ENCODE results near the gene PLIN3. TPM values are rescaled to one million over a fixed set of nuclear protein-coding genes. Genes with fewer than 3 reads are reported as not detected.
A peak's percentile ranks its signal among the peaks of the same experiment; 100 is the strongest.
"Not testable (repeated sequence)": the region's sequence is repeated elsewhere in the genome, so short reads cannot be mapped to it uniquely, and the experiment has no call there.

The PLIN3 gene
- total RNA-seq, 2 experiments from 2014 or later: 36.6 to 37.7 TPM

DNA sequence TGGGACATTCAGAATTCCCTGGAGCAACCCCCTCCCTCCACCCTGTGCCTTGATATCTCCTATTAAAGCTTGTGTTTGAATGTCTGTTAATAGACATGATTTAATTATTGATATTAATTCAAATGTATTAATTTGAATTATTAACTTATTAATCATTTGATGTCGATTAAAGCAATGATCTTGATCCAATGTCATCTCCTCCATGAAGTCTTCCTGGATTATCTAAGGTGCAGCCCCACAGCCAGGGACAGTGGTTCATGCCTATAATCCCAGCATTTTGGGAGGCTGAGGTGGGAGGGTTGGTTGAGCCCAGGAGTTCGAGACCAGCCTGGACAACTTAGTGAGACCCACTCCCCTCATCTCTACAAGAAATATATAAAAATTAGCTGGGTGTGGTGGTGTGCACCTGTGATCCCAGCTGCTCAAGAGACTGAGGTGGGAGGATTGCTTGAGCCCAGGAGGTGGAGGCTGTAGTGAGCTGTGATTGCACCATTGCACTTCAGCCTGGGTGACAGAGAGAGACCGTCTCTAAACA is 66.3 kb downstream of the PLIN3 start:
- intact Hi-C loops (cut with micrococcal nuclease): no loop called here
- Mint-ChIP-seq H3K9me3 (no peaks in the 10 kb centered on the region), H3K27me3 (no peaks in the 10 kb centered on the region), H3K36me3 (peaks cover 12% of the 10 kb centered on the region), H3K4me3 (no peak overlapping the region), H3K4me1 (ENCODE audit: low read depth) (peaks cover 6% of the 10 kb centered on the region), H3K27ac (no peak overlapping the region)
- ChIA-PET POLR2A (no interaction called here), CTCF (interaction anchor here (0.7 to 5.1 kb wide), 8 partner anchors 9 to 227 kb away, joined by 3 to 30 read pairs (median 5); partner anchors contain the start of gene FEM1A)
- DNase-seq: no peak

DNA sequence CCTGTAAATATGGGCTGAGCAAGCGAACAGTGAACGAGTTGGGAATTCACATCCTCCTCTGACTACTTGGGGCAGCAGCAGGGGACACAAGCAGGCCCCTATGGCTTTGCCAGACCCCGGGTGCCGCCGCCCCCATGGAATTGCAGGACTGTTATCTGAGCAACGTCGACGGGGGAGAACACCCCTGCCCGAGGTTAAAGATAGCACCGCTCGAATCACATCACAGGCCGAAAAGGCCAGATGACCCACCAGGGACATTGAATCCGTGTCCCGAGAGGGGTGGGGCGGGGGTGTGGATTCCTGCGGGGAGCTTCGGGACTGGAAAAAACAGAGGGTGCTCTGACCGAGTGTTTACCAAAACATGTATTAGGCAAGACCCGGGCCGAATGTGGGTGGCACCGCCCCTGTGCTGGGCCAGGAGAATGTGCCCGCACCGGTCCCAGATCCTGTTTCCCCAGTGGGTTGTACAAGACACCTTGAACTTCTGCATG is 66.8 kb downstream of the PLIN3 start:
- Mint-ChIP-seq H3K27me3 (no peaks in the 10 kb centered on the region), H3K36me3 (peaks cover 12% of the 10 kb centered on the region), H3K4me3 (no peak overlapping the region), H3K27ac (no peak overlapping the region), H3K9me3 (no peaks in the 10 kb centered on the region), H3K4me1 (ENCODE audit: low read depth) (peaks cover 9% of the 10 kb centered on the region)
- intact Hi-C loops (cut with micrococcal nuclease): no loop called here
- POLR2A ChIA-PET: interaction anchor here (1.0 to 1.2 kb wide), 2 partner anchors 9 to 60 kb away, joined by 3 to 4 read pairs; partner anchors contain the start of gene FEM1A
- DNase-seq: no peak
- CTCF ChIA-PET: interaction anchor here (0.9 to 5.1 kb wide), 7 partner anchors 9 to 163 kb away, joined by 3 to 30 read pairs (median 6); partner anchors contain the start of gene FEM1A

DNA sequence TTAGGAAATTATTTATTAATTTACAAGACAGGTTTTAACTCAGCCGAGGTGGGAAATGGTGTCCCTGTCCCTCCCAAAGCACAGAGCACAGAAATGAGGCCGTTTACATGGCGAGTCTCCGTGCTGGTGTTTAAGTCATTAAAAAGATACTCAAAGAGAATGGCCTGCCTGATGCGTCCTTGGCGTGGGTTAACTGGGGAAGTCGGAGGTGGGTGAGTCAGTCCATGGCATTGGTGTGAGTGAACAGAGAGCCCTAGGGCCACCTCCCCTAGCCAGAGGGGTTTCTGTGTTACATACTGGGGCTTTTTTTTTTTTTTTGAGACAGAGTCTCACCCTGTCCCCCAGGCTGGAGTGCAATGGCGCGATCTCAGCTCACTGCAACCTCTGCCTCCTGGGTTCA is 72.1 kb downstream of the PLIN3 start:
- intact Hi-C loops (cut with micrococcal nuclease): no loop called here
- peaks cover 43% of the 10 kb centered on the region for H3K4me1 Mint-ChIP-seq (ENCODE audit: low read depth)
- no peak overlapping the region for H3K27ac Mint-ChIP-seq
- H3K4me3 Mint-ChIP-seq: no peak overlapping the region
- no peaks in the 10 kb centered on the region for H3K27me3 Mint-ChIP-seq
- peaks cover 37% of the 10 kb centered on the region for H3K36me3 Mint-ChIP-seq
- H3K9me3 Mint-ChIP-seq: no peaks in the 10 kb centered on the region
- no peak for DNase-seq
- ChIA-PET POLR2A (no interaction called here), CTCF (interaction anchor here (1.9 kb wide), 1 partner anchor 14 kb away, joined by 8 read pairs; no protein-coding TSS in a partner anchor)

DNA sequence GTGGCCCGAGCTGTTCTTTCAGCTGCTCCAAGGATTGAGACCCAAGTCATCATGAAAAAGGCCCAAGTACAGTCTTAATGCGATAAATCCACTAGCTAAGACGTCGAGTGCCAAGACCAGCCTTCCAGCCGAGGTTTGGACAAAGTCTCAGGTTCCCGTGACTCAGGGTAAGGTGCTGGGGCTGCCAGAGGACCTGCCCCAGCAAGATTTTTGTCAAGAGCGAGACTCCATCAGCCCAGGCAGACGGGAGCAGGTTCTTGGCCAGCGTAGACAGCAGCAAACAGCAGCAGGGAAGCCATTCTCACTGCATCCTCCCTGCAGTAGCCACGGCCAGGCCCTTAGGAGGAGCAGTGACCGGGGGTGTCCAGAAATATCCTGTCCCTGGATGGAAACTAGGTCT is 72.5 kb downstream of the PLIN3 start:
- intact Hi-C loops (cut with micrococcal nuclease): loop anchor here (5.0 kb wide), 1 partner anchor 323 kb away; the partner anchor contains the start of gene HDGFL2
- Mint-ChIP-seq H3K36me3 (peaks cover 37% of the 10 kb centered on the region), H3K4me3 (no peak overlapping the region)

DNA sequence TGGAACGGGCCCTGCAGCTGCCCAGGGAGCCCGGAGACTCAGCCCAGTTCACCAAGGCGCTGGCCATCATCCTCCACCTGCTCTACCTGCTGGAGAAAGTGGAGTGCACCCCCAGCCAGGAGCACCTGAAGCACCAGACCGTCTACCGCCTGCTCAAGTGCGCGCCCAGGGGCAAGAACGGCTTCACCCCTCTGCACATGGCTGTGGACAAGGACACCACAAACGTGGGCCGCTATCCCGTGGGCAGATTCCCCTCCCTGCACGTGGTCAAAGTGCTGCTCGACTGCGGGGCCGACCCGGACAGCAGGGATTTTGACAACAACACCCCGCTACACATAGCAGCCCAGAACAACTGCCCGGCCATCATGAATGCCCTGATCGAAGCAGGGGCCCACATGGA is 74.2 kb downstream of the PLIN3 start:
- H3K4me1 Mint-ChIP-seq (ENCODE audit: low read depth): peaks cover 43% of the 10 kb centered on the region
- H3K27ac Mint-ChIP-seq, DNase-seq, H3K9me3 Mint-ChIP-seq, CTCF ChIA-PET, H3K27me3 Mint-ChIP-seq: not testable (repeated sequence)
- intact Hi-C loops (cut with micrococcal nuclease): loop anchor here (5.0 kb wide), 1 partner anchor 321 kb away; the partner anchor contains the start of gene HDGFL2
- POLR2A ChIA-PET: interaction anchor here (1.1 to 2.6 kb wide), 2 partner anchors 14 to 69 kb away, joined by 3 to 13 read pairs; partner anchors contain the start of gene DPP9
- H3K36me3 Mint-ChIP-seq: peaks cover 32% of the 10 kb centered on the region
- H3K4me3 Mint-ChIP-seq: peak overlapping the region; percentile 80

More for the DNA sequence above, 72.5 kb downstream of the PLIN3 start:
- Mint-ChIP-seq H3K27me3 (no peaks in the 10 kb centered on the region), H3K9me3 (no peaks in the 10 kb centered on the region), H3K27ac (no peak overlapping the region), H3K4me1 (ENCODE audit: low read depth) (peaks cover 43% of the 10 kb centered on the region)
- ChIA-PET POLR2A (no interaction called here), CTCF (interaction anchor here (1.9 kb wide), 1 partner anchor 14 kb away, joined by 8 read pairs; no protein-coding TSS in a partner anchor)
- no peak for DNase-seq

DNA sequence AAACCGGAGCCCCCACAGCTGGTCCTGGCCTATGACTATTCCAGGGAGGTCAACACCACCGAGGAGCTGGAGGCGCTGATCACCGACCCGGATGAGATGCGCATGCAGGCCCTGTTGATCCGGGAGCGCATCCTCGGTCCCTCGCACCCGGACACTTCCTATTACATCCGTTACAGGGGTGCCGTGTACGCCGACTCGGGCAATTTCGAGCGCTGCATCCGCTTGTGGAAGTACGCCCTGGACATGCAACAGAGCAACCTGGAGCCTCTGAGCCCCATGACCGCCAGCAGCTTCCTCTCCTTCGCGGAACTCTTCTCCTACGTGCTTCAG is 74.6 kb downstream of the PLIN3 start:
- intact Hi-C loops (cut with micrococcal nuclease): loop anchor here (5.0 kb wide), 1 partner anchor 321 kb away; the partner anchor contains the start of gene HDGFL2

DNA sequence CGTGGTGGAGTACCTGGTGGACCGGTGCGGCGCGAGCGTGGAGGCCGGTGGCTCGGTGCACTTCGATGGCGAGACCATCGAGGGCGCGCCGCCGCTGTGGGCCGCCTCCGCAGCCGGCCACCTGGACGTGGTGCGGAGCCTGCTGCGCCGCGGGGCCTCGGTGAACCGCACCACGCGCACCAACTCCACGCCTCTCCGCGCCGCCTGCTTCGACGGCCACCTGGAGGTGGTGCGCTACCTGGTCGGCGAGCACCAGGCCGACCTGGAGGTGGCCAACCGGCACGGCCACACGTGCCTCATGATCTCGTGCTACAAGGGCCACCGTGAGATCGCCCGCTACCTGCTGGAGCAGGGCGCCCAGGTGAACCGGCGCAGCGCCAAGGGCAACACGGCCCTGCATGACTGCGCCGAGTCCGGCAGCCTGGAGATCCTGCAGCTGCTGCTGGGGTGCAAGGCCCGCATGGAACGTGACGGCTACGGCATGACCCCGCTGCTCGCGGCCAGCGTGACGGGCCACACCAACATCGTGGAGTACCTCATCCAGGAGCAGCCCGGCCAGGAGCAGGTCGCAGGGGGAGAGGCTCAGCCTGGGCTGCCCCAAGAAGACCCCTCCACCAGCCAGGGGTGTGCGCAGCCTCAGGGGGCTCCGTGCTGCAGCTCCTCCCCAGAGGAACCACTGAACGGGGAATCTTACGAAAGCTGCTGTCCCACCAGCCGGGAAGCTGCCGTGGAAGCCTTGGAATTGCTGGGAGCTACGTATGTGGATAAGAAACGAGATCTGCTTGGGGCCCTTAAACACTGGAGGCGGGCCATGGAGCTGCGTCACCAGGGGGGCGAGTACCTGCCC is 75.2 kb downstream of the PLIN3 start:
- intact Hi-C loops (cut with micrococcal nuclease): loop anchor here (5.0 kb wide), 1 partner anchor 320 kb away; the partner anchor contains the start of gene HDGFL2
- not testable (repeated sequence) for H3K9me3 Mint-ChIP-seq, DNase-seq, H3K27me3 Mint-ChIP-seq
- ChIA-PET POLR2A (interaction anchor here (1.0 to 2.6 kb wide), 4 partner anchors 8 to 120 kb away, joined by 3 to 13 read pairs (median 4); partner anchors contain the start of gene DPP9), CTCF (interaction anchor here (0.7 to 7.6 kb wide), 15 partner anchors 13 to 390 kb away, joined by 3 to 161 read pairs (median 3); partner anchors contain the start of gene DPP9)
- Mint-ChIP-seq H3K27ac (peak overlapping the region; percentile 57), H3K36me3 (peaks cover 32% of the 10 kb centered on the region), H3K4me1 (ENCODE audit: low read depth) (peaks cover 43% of the 10 kb centered on the region), H3K4me3 (peak overlapping the region; percentile 80)

More for the DNA sequence above, 74.6 kb downstream of the PLIN3 start:
- Mint-ChIP-seq H3K27ac (peak overlapping the region; percentile 56), H3K4me1 (ENCODE audit: low read depth) (peaks cover 43% of the 10 kb centered on the region), H3K36me3 (peaks cover 32% of the 10 kb centered on the region), H3K4me3 (peak overlapping the region; percentile 80)
- DNase-seq, H3K9me3 Mint-ChIP-seq, H3K27me3 Mint-ChIP-seq: not testable (repeated sequence)
- ChIA-PET CTCF (interaction anchor here (0.8 to 7.6 kb wide), 3 partner anchors 13 to 62 kb away, joined by 3 to 161 read pairs (median 35); no protein-coding TSS in a partner anchor), POLR2A (interaction anchor here (1.1 to 2.6 kb wide), 3 partner anchors 14 to 119 kb away, joined by 3 to 13 read pairs (median 4); partner anchors contain the start of gene DPP9)

DNA sequence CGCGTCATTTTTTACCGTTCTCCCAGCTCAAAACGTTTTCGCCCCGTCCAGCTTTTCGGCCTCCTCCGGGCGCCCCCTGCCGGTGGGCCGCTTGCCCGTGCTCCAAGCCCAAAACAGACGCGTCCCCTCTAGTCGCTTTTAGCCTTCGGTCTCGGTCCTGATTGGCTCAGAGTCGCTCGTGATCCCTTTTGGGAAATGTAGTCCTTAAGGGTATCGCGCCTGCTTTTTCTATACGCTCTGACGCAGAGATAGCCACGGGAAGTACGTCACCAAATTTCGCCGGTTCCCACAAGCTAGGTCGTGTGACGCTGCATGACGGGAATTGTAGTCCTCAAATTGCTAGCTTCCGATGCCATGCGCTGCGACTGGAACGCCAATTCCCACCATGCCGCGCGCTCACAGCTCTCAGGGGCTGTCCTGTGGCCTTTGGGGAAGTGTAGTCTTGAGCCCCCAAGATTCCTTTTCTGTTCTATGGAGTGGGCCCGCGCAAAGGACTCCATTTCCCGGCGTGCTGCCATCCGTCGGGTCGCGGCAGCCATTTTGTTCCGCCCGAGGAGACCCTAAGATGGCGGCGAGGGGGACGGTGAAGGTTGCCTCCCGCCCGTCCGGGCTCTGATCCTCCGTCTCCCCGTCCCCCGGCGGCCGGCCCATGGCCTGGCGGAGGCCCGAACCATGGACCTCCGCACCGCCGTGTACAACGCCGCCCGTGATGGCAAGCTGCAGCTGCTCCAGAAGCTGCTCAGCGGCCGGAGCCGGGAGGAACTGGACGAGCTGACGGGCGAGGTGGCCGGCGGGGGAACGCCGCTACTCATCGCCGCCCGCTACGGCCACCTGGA is 76.1 kb downstream of the PLIN3 start, which contains the start of gene FEM1A:
FEM1A (plus strand) TSS at position 552 of the 836 bp plus-strand sequence; CDS start at position 673, 121 bp downstream.
- Mint-ChIP-seq H3K4me1 (ENCODE audit: low read depth) (peaks cover 38% of the 10 kb centered on the region), H3K4me3 (peak within 1 kb of the TSS; percentile 80), H3K9me3 (no peaks in the 10 kb centered on the region), H3K36me3 (peaks cover 27% of the 10 kb centered on the region), H3K27ac (peak within 1 kb of the TSS; percentile 81), H3K27me3 (no peaks in the 10 kb centered on the region)
- peak; percentile 99 for DNase-seq
- intact Hi-C loops (cut with micrococcal nuclease): loop anchor here (1.0 to 5.0 kb wide), 4 partner anchors 59 to 319 kb away; partner anchors contain the start of genes HDGFL2 and MYDGF
- ChIA-PET CTCF (interaction anchor here (0.6 to 7.6 kb wide), 42 partner anchors 9 to 898 kb away, joined by 3 to 161 read pairs (median 4); partner anchors contain the start of genes DPP9, HDGFL2, KDM4B and RPL36), POLR2A (interaction anchor here (1.0 to 2.6 kb wide), 5 partner anchors 9 to 320 kb away, joined by 3 to 13 read pairs (median 4); partner anchors contain the start of gene DPP9)

Other genes starting within 250 kb of the PLIN3 start
- gene TNFAIP8L1, start 228.2 kb downstream of the PLIN3 start, total RNA-seq: 10 to 100 TPM; 17.2 to 17.4 TPM
- 10 to 100 TPM; 72.9 to 74.7 TPM for gene MYDGF, start 197.3 kb downstream of the PLIN3 start, total RNA-seq
- 10 to 100 TPM; 54.8 to 57.5 TPM for gene DPP9, start 143.8 kb downstream of the PLIN3 start, total RNA-seq
- 1 to 10 TPM; 9.2 to 9.3 TPM for gene FEM1A, start 75.9 kb downstream of the PLIN3 start, total RNA-seq
- gene TICAM1, start 36.0 kb downstream of the PLIN3 start, total RNA-seq: 10 to 100 TPM; 24.0 to 25.4 TPM
- gene ARRDC5, start 35.2 kb upstream of the PLIN3 start, total RNA-seq: under 1 TPM in 1 of 2 experiments, not detected in 1; 0.12 TPM
- 100 to 1,000 TPM; 118 to 119 TPM for gene UHRF1, start 41.8 kb upstream of the PLIN3 start, total RNA-seq
- gene KDM4B, start 101.4 kb upstream of the PLIN3 start, total RNA-seq: 10 to 100 TPM; 19.2 to 20.6 TPM